Common myeloid progenitor, CD34-positive (primary cell): ENCODE results near the gene SLC25A19.

Source experiments
- CTCF ChIA-PET: fragments of 350-600 bp; sonication (Branson Sonifier 250); formaldehyde crosslinking; loops from one replicate; lab custom pipeline; 2021; ENCODE audit warnings: antibody characterized with exemption; lab: Charles Lee
- POLR2A ChIA-PET: fragments of 350-600 bp; sonication (Branson Sonifier 250); formaldehyde crosslinking; loops from one replicate; lab custom pipeline; 2021; ENCODE audit warnings: antibody characterized with exemption; lab: Charles Lee
- DNase-seq, 3 donors: peaks; one replicate each; pipeline versions ENCODE4 v3.0.0 to v3.0.0-alpha.2; 2013
- H3K27ac ChIP-seq, 2 experiments: 1 replicate in 1 of 2; 2 replicates in 1 of 2; pipeline ENCODE4 v1.7.0; 2013; ENCODE audit warnings: inconsistent platforms in 2 of 2, low read length in 2 of 2, mild to moderate bottlenecking in 2 of 2, low read depth in 1 of 2, moderate library complexity in 1 of 2; ENCODE audit not compliant: severe bottlenecking in 2 of 2, insufficient read depth in 1 of 2, poor library complexity in 1 of 2
- H3K27me3 ChIP-seq, 5 experiments: replicated peaks in 2 of 5; 1 replicate in 3 of 5; 2 replicates in 2 of 5; pipeline versions ENCODE4 v1.6.1 to v1.7.0; 2013; ENCODE audit warnings: low read length in 4 of 5, mild to moderate bottlenecking in 2 of 5, moderate library complexity in 2 of 5, inconsistent platforms in 1 of 5; ENCODE audit not compliant: insufficient read depth in 5 of 5, control insufficient read depth in 4 of 5
- H3K36me3 ChIP-seq, 4 experiments: 1 replicate in 2 of 4; 2 replicates in 2 of 4; pipeline versions ENCODE4 v1.6.1 to v1.7.0; 2013; ENCODE audit warnings: low read length in 3 of 4, control low read depth in 1 of 4, mild to moderate bottlenecking in 1 of 4; ENCODE audit not compliant: control insufficient read depth in 4 of 4, insufficient read depth in 4 of 4
- H3K4me1 ChIP-seq, 4 experiments: 1 replicate in 3 of 4; 2 replicates in 1 of 4; pipeline versions ENCODE4 v1.6.1 to v1.7.1; 2013; ENCODE audit warnings: low read length in 3 of 4, mild to moderate bottlenecking in 3 of 4, control low read depth in 1 of 4, inconsistent platforms in 1 of 4, moderate library complexity in 1 of 4; ENCODE audit not compliant: control insufficient read depth in 4 of 4, insufficient read depth in 4 of 4; ENCODE audit errors: control extremely low read depth in 1 of 4
- H3K4me3 ChIP-seq, 7 experiments: 1 replicate in 4 of 7; 2 replicates in 3 of 7; pipeline versions ENCODE4 v1.5.1 to v1.7.0; 2013; ENCODE audit warnings: mild to moderate bottlenecking in 7 of 7, low read length in 6 of 7, moderate library complexity in 6 of 7, inconsistent platforms in 2 of 7, low read depth in 2 of 7, control low read depth in 1 of 7; ENCODE audit not compliant: insufficient read depth in 4 of 7, control insufficient read depth in 1 of 7; ENCODE audit errors: extremely low read depth in 1 of 7
- H3K9me3 ChIP-seq, 5 experiments: 1 replicate in 4 of 5; 2 replicates in 1 of 5; pipeline versions ENCODE4 v1.6.1 to v1.7.1; 2013; ENCODE audit warnings: low read length in 4 of 5, mild to moderate bottlenecking in 2 of 5, inconsistent platforms in 1 of 5, low read depth in 1 of 5, moderate library complexity in 1 of 5; ENCODE audit not compliant: control insufficient read depth in 4 of 5, insufficient read depth in 2 of 5; ENCODE audit errors: control extremely low read depth in 1 of 5
- WGBS: methylation state at CpG from one replicate; pipeline ENCODE4 v1.1.5; 2013; ENCODE audit not compliant: insufficient coverage; 5-methylcytosine and 5-hydroxymethylcytosine counted together

Gene SLC25A19

DNA sequence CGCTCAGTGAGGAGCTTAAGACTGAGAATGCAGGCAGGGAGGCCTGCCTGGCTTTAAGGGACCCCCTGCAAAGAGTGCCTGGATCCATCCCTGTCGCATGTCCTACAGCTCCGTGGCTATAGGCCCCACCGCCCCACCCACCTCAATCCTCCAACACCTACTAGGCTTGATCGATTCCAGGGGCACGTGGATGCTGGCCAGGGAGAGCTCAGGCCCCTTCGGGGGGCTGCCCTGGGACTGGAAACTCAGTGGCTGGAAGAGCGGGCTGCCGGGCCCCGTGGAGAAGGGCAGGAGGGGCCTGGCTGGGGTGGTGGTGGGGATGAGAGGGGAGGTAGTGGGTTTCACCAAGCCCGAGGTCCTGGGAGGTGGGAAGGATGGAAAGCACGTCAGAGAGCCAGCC lies 50.0 kb downstream of the SLC25A19 start:
- Histone ChIP-seq H3K27ac (no peak overlapping the region), H3K27me3 (no peaks in the 10 kb centered on the region), H3K4me1 (no peaks in the 10 kb centered on the region), H3K4me3 (no peak overlapping the region), H3K36me3 (peaks cover 13 to 97% (median 76%) of the 10 kb centered on the region in 4 experiments), H3K9me3 (no peaks in the 10 kb centered on the region)
- DNase-seq: no peak
- ChIA-PET CTCF (interaction anchor here (0.6 to 7.5 kb wide), 15 partner anchors 9 to 190 kb away, joined by 3 to 50 read pairs (median 7); partner anchors contain the start of genes GGA3, MIF4GD and MRPS7), POLR2A (no interaction called here)
- 96% methylated on average over 9 of the region's 12 CpGs for WGBS

GRCh38 chr17:75238684-75239191 lies 50.5 kb downstream of the SLC25A19 start:
- CTCF ChIA-PET: interaction anchor here (0.6 to 7.5 kb wide), 20 partner anchors 8 to 278 kb away, joined by 3 to 50 read pairs (median 4); partner anchors contain the start of genes GGA3, MIF4GD and MRPS7
- Histone ChIP-seq H3K9me3 (no peaks in the 10 kb centered on the region), H3K27me3 (no peaks in the 10 kb centered on the region), H3K4me1 (no peaks in the 10 kb centered on the region), H3K27ac (no peak overlapping the region), H3K4me3 (no peak overlapping the region), H3K36me3 (peaks cover 13 to 94% (median 72%) of the 10 kb centered on the region in 4 experiments)
- DNase-seq: peak; percentile 71 to 83 (median 81)
- POLR2A ChIA-PET: no interaction called here
- WGBS: 72% methylated on average over 13 of the region's 13 CpGs

GRCh38 chr17:75238020-75238580 lies 51.1 kb downstream of the SLC25A19 start:
- Histone ChIP-seq H3K27ac (no peak overlapping the region), H3K4me3 (no peak overlapping the region), H3K36me3 (peaks cover 13 to 90% (median 67%) of the 10 kb centered on the region in 4 experiments), H3K27me3 (no peaks in the 10 kb centered on the region), H3K4me1 (no peaks in the 10 kb centered on the region), H3K9me3 (no peaks in the 10 kb centered on the region)
- CTCF ChIA-PET: interaction anchor here (0.9 to 7.5 kb wide), 13 partner anchors 8 to 277 kb away, joined by 3 to 50 read pairs (median 4); partner anchors contain the start of genes GGA3, MIF4GD and MRPS7
- POLR2A ChIA-PET: no interaction called here
- 93% methylated on average over 11 of the region's 11 CpGs for WGBS
- no peak for DNase-seq

DNA sequence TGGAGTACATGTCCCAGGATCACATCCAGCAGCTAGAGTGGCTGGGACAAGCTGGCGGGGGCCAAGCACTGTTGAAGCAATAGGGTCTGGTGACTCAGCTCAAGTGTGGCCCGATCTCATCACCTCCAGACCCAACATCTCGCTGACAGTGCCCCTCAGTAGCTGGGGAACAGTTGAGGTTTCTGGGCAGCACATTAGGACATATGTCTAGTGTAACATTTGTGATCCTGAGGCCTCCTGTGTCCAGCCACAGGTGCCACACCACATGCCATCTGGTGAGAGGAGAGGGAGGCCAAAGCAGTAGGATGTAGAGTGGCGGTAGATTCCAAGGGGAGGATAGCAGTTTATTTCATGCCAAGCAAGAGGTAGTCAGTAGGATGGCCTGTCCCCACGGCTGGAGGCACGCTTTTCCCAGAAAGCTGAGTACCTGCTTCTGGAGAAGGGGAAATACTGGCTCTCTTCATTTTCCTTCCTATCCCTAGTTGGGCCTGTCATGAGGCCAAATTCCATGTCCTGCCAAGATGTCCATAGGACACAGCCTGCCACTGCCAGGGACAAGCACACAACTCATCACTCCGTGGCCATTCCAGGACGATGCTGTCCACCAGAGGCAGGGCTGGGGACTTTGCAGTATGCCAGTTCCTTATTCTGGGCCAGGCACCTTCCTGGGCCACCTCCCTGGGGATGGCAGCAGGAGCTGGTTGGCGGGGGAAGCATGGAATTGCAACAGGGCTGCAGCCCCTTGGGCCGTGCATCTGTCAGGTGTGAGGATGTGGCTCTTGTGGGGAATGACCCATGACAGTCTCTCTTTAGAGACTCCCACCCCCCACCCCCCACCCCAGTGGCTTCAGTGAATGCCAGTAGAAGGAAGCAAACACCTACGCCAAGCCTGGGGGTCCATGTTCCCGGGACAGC lies 51.9 kb downstream of the SLC25A19 start:
- peaks cover 17 to 90% (median 69%) of the 10 kb centered on the region in 4 experiments for H3K36me3 ChIP-seq
- no peaks in the 10 kb centered on the region for H3K4me1 ChIP-seq
- H3K9me3 ChIP-seq: no peaks in the 10 kb centered on the region
- no peak overlapping the region for H3K4me3 ChIP-seq
- DNase-seq: no peak
- H3K27me3 ChIP-seq: no peaks in the 10 kb centered on the region
- WGBS: 94% methylated on average over 9 of the region's 12 CpGs
- CTCF ChIA-PET: interaction anchor here (0.9 to 7.5 kb wide), 15 partner anchors 7 to 276 kb away, joined by 3 to 50 read pairs (median 4); partner anchors contain the start of genes GGA3, MIF4GD and MRPS7
- H3K27ac ChIP-seq: no peak overlapping the region
- POLR2A ChIA-PET: interaction anchor here (0.5 to 0.6 kb wide), 3 partner anchors 14 to 24 kb away, joined by 3 to 6 read pairs (median 3); partner anchors contain the start of genes GGA3 and MRPS7

DNA sequence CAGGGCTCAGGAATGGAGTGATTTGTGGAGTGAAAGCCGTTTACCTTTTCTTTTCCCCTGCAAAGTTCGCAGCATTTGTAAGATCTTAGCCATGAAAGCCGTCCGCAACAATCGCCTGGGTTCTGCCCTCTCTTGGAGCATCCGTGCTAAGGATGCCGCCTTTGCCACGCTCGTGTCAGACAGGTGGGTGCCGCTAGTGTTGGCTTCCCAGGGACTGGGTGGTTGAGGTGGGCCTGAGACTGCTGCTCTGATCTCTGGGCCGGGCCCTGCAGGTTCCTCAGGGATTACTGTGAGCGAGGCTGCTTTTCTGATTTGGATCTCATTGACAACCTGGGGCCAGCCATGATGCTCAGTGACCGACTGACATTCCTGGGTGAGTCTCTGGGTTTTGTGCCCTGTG lies 56.4 kb downstream of the SLC25A19 start:
- Histone ChIP-seq H3K4me1 (no peaks in the 10 kb centered on the region), H3K4me3 (no peak overlapping the region), H3K27ac (no peak overlapping the region), H3K9me3 (no peaks in the 10 kb centered on the region), H3K27me3 (no peaks in the 10 kb centered on the region), H3K36me3 (peaks cover 22 to 86% (median 67%) of the 10 kb centered on the region in 4 experiments)
- POLR2A ChIA-PET: no interaction called here
- 94% methylated on average over 13 of the region's 13 CpGs for WGBS
- CTCF ChIA-PET: interaction anchor here (0.6 to 5.1 kb wide), 5 partner anchors 8 to 34 kb away, joined by 3 to 50 read pairs (median 5); no protein-coding TSS in a partner anchor
- DNase-seq: no peak

DNA sequence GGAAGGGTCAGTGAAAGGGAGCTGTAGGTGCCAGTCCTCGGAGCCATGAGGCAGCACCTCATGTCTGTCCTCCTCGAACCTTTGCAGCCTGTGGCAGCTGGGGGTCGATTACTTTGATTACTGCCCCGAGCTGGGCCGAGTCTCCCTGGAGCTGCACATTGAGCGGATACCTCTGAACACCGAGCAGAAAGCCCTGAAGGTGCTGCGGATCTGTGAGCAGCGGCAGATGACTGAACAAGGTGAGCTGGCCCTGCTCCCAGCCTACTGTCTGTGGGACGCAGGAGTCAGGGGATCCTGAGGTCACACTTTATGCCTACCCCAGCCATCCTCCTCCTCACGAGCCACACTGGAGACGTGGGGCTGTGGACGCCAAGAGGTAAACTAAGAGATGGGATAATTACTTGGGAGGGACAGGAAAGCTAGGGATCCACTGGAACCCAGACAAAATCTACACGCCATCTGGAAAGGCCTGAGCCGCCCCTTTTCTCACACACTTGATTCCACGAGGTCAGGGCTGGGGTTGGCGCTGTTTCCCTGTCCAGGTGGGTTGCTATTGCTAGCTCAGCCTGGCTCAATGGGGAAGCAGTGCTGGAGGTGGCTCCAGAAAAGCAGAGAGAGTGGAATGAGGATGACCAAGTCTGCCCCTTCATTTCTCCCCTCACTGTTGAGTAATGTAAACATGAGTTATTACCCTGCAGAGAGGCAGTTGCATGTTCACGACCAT lies 57.3 kb downstream of the SLC25A19 start:
- H3K4me1 ChIP-seq: no peaks in the 10 kb centered on the region
- H3K27ac ChIP-seq: no peak overlapping the region
- DNase-seq: no peak
- ChIA-PET CTCF (interaction anchor here (0.6 to 5.1 kb wide), 7 partner anchors 9 to 120 kb away, joined by 3 to 50 read pairs (median 4); no protein-coding TSS in a partner anchor), POLR2A (no interaction called here)
- 99% methylated on average over 12 of the region's 18 CpGs for WGBS
- no peak overlapping the region for H3K4me3 ChIP-seq
- H3K27me3 ChIP-seq: no peaks in the 10 kb centered on the region
- H3K36me3 ChIP-seq: peaks cover 20 to 81% (median 60%) of the 10 kb centered on the region in 4 experiments
- H3K9me3 ChIP-seq: no peaks in the 10 kb centered on the region
